HL-60 (cell line): ENCODE measurements around the gene CENPX.

Experiments
- DNase-seq, 2 experiments: peaks; one replicate each; pipeline ENCODE4 v3.0.0-alpha.2; 2010 to 2020; ENCODE audit warnings: low read depth in 1 of 2, low spot score in 1 of 2
- H3K27ac ChIP-seq: fragments of 250-450 bp; sonication (Bioruptor Pico); replicated peaks from 2 replicates; pipeline ENCODE4 v1.5.1; 2020; ENCODE audit warnings: mild to moderate bottlenecking, moderate library complexity
- H3K27me3 ChIP-seq: fragments of 250-450 bp; sonication (Bioruptor Pico); 2 replicates; pipeline ENCODE4 v1.5.1; 2021; ENCODE audit warnings: mild to moderate bottlenecking, moderate library complexity; ENCODE audit not compliant: insufficient read depth, poor library complexity, severe bottlenecking
- H3K4me3 ChIP-seq: replicated peaks from 2 replicates; pipeline ENCODE4 v1.5.1; 2011; ENCODE audit warnings: mild to moderate bottlenecking, control low read depth, low read length; ENCODE audit not compliant: insufficient read depth
- GABPA ChIP-seq: IDR thresholded peaks from 2 replicates; pipeline ENCODE4 v1.6.1; 2012; ENCODE audit warnings: low read depth
- POLR2AphosphoS5 ChIP-seq: IDR thresholded peaks from 2 replicates; pipeline ENCODE4 v1.6.1; 2012; ENCODE audit warnings: low read depth
- SPI1 ChIP-seq: IDR thresholded peaks from 2 replicates; pipeline ENCODE4 v1.6.1; 2012; ENCODE audit warnings: low read depth, mild to moderate bottlenecking, borderline replicate concordance
- TF ChIP-seq, protein P1 (sequence below): IDR thresholded peaks from one replicate; pipeline ENCODE4 v1.5.1; 2011; ENCODE audit warnings: low read length, control low read depth, inconsistent platforms; ENCODE audit not compliant: insufficient read depth
- TF ChIP-seq, protein P2 (sequence below): IDR thresholded peaks from 2 replicates; pipeline ENCODE4 v1.6.1; 2012; ENCODE audit warnings: low read depth; ENCODE audit not compliant: insufficient replicate concordance

Gene CENPX

DNA sequence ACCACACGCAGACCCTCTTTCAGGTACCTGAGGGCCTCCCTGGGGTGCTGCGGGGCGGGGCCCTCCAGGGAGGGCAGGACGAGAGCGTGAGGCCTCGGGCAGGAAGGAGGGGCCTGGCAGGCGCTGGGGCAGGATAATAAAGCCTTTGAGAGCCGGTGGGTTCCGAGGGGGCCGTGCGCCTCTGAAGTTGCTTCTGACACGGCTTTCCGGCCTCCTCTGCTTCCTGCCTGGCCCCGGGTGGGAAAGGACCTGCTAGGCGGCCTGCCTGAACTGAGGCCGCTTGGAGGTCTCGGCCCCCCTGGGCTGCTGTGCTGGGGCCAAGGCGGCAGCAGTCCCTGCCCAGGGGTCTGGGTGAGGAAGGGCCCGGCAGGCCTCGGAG is 10.4 kb downstream of the CENPX start:
- DNase-seq, result no peak
- Histone ChIP-seq H3K27ac (no peak overlapping the region), H3K27me3 (no peaks in the 10 kb centered on the region), H3K4me3 (no peak overlapping the region)
- TF ChIP-seq GABPA, result no peak
- TF ChIP-seq, protein P1, sequence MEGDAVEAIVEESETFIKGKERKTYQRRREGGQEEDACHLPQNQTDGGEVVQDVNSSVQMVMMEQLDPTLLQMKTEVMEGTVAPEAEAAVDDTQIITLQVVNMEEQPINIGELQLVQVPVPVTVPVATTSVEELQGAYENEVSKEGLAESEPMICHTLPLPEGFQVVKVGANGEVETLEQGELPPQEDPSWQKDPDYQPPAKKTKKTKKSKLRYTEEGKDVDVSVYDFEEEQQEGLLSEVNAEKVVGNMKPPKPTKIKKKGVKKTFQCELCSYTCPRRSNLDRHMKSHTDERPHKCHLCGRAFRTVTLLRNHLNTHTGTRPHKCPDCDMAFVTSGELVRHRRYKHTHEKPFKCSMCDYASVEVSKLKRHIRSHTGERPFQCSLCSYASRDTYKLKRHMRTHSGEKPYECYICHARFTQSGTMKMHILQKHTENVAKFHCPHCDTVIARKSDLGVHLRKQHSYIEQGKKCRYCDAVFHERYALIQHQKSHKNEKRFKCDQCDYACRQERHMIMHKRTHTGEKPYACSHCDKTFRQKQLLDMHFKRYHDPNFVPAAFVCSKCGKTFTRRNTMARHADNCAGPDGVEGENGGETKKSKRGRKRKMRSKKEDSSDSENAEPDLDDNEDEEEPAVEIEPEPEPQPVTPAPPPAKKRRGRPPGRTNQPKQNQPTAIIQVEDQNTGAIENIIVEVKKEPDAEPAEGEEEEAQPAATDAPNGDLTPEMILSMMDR, result no peak
- TF ChIP-seq, protein P2, sequence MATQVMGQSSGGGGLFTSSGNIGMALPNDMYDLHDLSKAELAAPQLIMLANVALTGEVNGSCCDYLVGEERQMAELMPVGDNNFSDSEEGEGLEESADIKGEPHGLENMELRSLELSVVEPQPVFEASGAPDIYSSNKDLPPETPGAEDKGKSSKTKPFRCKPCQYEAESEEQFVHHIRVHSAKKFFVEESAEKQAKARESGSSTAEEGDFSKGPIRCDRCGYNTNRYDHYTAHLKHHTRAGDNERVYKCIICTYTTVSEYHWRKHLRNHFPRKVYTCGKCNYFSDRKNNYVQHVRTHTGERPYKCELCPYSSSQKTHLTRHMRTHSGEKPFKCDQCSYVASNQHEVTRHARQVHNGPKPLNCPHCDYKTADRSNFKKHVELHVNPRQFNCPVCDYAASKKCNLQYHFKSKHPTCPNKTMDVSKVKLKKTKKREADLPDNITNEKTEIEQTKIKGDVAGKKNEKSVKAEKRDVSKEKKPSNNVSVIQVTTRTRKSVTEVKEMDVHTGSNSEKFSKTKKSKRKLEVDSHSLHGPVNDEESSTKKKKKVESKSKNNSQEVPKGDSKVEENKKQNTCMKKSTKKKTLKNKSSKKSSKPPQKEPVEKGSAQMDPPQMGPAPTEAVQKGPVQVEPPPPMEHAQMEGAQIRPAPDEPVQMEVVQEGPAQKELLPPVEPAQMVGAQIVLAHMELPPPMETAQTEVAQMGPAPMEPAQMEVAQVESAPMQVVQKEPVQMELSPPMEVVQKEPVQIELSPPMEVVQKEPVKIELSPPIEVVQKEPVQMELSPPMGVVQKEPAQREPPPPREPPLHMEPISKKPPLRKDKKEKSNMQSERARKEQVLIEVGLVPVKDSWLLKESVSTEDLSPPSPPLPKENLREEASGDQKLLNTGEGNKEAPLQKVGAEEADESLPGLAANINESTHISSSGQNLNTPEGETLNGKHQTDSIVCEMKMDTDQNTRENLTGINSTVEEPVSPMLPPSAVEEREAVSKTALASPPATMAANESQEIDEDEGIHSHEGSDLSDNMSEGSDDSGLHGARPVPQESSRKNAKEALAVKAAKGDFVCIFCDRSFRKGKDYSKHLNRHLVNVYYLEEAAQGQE, result no peak
- no peak for TF ChIP-seq SPI1
- TF ChIP-seq POLR2AphosphoS5, result no peak

DNA sequence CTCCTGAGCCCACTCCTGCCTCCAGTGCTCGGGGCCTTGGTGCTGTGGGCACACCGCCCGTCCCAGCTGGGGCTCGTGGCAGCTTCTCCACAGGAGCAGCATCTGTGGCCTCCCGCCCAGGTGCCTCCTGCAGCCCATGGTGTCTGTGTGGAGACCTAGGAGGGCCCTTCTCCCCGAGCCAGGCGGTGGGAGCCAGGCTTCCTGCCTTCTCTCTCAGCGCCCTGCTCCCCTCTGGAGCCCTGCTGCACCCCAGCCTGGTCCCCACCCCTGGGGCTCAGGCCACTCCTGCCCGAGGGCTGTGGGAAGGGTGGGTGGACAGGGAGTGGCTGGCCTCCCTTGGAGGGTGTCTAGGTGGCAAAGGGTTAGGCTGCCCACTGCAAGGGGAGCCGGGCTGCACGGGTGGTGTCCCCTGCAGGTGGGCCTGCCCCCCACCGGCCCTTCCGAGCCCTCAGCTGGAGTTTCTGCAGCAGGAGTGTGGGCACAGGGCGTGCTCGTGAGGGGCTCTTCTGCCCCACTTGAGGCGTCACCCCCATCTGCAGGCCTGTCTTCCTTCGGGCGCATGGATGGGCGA is 11.0 kb downstream of the CENPX start:
- no peaks in the 10 kb centered on the region for H3K27me3 ChIP-seq
- no peak overlapping the region for H3K4me3 ChIP-seq
- no peak overlapping the region for H3K27ac ChIP-seq
- no peak for DNase-seq
- TF ChIP-seq, protein P1, result no peak
- no peak for TF ChIP-seq GABPA
- no peak for TF ChIP-seq SPI1

DNA sequence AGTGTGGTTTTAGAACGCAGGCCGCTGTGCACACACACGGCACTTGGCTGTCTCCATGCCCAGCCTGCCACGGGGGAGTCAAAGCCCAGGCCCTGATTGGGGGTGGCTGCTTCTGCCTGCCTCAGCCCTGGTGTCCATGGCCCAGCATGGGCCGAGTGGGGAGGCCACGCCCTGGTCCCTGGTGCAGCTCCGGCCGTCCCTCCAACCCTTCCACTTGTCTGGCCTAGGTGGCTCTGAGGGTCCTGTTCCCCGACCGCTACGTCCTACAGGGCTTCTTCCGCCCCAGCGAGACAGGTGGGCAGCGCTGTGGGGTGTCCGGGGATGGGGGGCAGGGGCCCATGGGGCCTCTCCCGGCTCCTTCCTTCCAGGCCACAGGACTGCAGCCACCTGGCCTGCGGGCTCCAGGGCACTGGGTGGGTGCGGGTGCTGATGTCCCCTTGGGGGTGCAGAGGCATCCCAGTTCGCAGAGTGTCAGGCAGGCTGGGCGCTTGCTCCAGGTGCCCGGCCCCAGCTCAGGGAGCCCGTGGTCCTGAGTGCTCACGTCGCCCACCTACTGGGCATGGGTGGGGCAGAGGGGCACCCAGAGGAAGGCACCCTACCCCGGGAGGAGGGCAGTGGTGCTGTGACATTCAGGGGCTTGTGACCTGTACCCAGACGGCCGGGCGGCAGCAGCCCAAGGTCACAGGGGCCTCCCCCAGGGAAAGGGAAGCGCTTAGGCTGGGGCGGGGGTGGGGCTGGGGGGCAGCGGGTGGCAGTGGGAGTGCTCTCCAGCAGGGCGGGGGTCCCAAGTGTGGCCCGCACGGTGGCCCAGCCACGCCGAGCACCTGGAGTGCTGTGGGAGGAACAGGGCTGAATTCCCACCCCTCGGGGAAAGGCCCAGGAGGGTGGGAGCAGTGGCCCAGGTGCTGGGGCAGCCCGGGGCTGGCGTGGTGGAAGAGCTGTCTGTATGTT is 11.8 kb downstream of the CENPX start:
- no peak for TF ChIP-seq POLR2AphosphoS5
- TF ChIP-seq GABPA, result no peak
- no peak for TF ChIP-seq SPI1
- TF ChIP-seq, protein P1, result no peak
- TF ChIP-seq, protein P2, result no peak
- no peaks in the 10 kb centered on the region for H3K27me3 ChIP-seq
- no peak overlapping the region for H3K4me3 ChIP-seq
- H3K27ac ChIP-seq, result no peak overlapping the region
- DNase-seq, result no peak
